ENCODE measurements around the gene PYCARD.

DNA sequence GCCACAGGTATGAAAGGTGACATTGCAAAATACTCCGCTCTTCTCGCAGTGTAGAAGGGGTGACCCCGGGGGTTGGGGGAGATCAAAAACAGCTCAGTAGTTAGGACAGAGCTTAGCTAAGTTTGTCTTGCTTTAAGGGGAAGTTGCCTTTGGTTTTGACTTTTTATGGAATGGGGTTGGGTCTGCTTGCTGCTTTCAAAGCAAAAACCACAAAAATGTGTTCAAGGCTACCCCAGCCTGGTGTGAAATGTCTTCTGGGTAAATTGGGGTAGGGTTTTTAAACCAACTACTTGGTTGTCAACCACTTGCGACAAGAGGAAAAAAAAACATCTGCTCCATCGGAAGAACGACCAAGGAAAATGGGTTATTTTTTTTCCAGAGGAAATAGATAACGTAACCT, 16.4 kb downstream of the PYCARD start:
- TF ChIP-seq EZH2 (IDR thresholded peaks at IDR 0.05; ENCODE audit: insufficient read depth, poor library complexity, severe bottlenecking), result no peak
- TF ChIP-seq EZH2phosphoT487 (IDR thresholded peaks at IDR 0.05; ENCODE audit: insufficient read depth, low read depth), result no peak

All from GM23248 (cell line).